Stimulated activated CD8-positive, alpha-beta memory T cell treated with anti-CD3 and anti-CD28 coated beads, Interleukin-2, amount 100 ng/mL, for 48 hours (primary cell): ENCODE data around the gene ST13.
"Not testable (repeated sequence)": the region's sequence is repeated elsewhere in the genome, so short reads cannot be mapped to it uniquely, and the experiment has no call there.

Experiments
- DNase-seq, 2 donors: peaks; one replicate each; pipeline ENCODE4 v3.0.0-alpha.2; 2020; ENCODE audit warnings: low read depth in 2 of 2

ST13 gene

GRCh38 chr22:40782521-40782920, 73.9 kb downstream of the ST13 start:
- DNase-seq: no peak

GRCh38 chr22:40781749-40782148, 74.7 kb downstream of the ST13 start:
- not testable (repeated sequence) for DNase-seq
